H1 (cell line): ENCODE results near the gene DNLZ. TPM values are rescaled to one million over a fixed set of nuclear protein-coding genes. Genes with fewer than 3 reads are reported as not detected.

ENCODE experiments used
- CTCF ChIA-PET: fragments of 300-600 bp; sonication (Branson Sonifier 250); formaldehyde crosslinking; loops from one replicate; lab custom pipeline; 2021; ENCODE audit not compliant: partially characterized antibody; lab: Charles Lee
- POLR2A ChIA-PET: fragments of 300-600 bp; sonication (Branson Sonifier 250); formaldehyde crosslinking; loops from one replicate; lab custom pipeline; 2021; ENCODE audit warnings: inconsistent platforms; ENCODE audit not compliant: partially characterized antibody; lab: Charles Lee
- DNase-seq, 2 experiments: peaks; one replicate each; pipeline versions ENCODE4 v3.0.0 to v3.0.0-alpha.2; 2010 to 2022; ENCODE audit warnings: low spot score in 2 of 2, low read depth in 1 of 2, mixed read lengths in 1 of 2
- FAIRE-seq: peaks from 2 replicates; lab custom pipeline; 2011; peaks lifted over from hg19 to GRCh38; lab: Jason Lieb, UNC
- H2AFZ ChIP-seq: 2 replicates; pipeline ENCODE4 v1.8.1; 2012; ENCODE audit warnings: low read length, inconsistent platforms
- H2AK5ac ChIP-seq: 2 replicates; pipeline ENCODE4 v1.6.1; 2013; ENCODE audit warnings: low read depth, low read length
- H2BK120ac ChIP-seq: replicated peaks from 2 replicates; pipeline ENCODE3; 2013; ENCODE audit warnings: low read depth, low read length, inconsistent platforms
- H2BK12ac ChIP-seq: 2 replicates; pipeline ENCODE4 v1.6.1; 2013; ENCODE audit warnings: low read depth, low read length
- H2BK15ac ChIP-seq: 2 replicates; pipeline ENCODE4 v1.6.1; 2013; ENCODE audit warnings: low read length
- H2BK20ac ChIP-seq: 2 replicates; pipeline ENCODE4 v1.6.1; 2013; ENCODE audit warnings: low read length
- H2BK5ac ChIP-seq: 2 replicates; pipeline ENCODE4 v1.6.1; 2013; ENCODE audit warnings: low read depth, low read length
- H3K14ac ChIP-seq: 2 replicates; pipeline ENCODE4 v1.6.1; 2013; ENCODE audit warnings: inconsistent platforms; ENCODE audit not compliant: insufficient read length
- H3K18ac ChIP-seq: 2 replicates; pipeline ENCODE4 v1.6.1; 2013; ENCODE audit warnings: low read length; ENCODE audit errors: extremely low read depth
- H3K23ac ChIP-seq: 2 replicates; pipeline ENCODE4 v1.6.1; 2013; ENCODE audit warnings: inconsistent platforms; ENCODE audit not compliant: insufficient read length
- H3K23me2 ChIP-seq: 2 replicates; pipeline ENCODE4 v1.6.1; 2013; ENCODE audit warnings: low read depth, low read length
- H3K27ac ChIP-seq: 2 replicates; pipeline ENCODE4 v1.6.1; 2011; ENCODE audit warnings: low read depth, low read length, inconsistent platforms
- H3K27me3 ChIP-seq, 4 experiments: replicated peaks in 1 of 4; 1 replicate in 1 of 4; 2 replicates in 3 of 4; pipeline versions ENCODE4 v1.6.1 to v1.8.1; 2011 to 2013; ENCODE audit warnings: low read length in 3 of 4, mild to moderate bottlenecking in 3 of 4, inconsistent platforms in 2 of 4, mixed read lengths in 2 of 4, moderate library complexity in 1 of 4; ENCODE audit not compliant: control insufficient read depth in 3 of 4, insufficient read depth in 3 of 4; ENCODE audit errors: extremely low read depth in 1 of 4
- H3K36me3 ChIP-seq, 4 experiments: 2 replicates each; pipeline versions ENCODE4 v1.6.1 to v1.8.1; 2011 to 2013; ENCODE audit warnings: mild to moderate bottlenecking in 4 of 4, low read length in 3 of 4, moderate library complexity in 2 of 4, control low read depth in 1 of 4, inconsistent platforms in 1 of 4; ENCODE audit not compliant: insufficient read depth in 4 of 4, control insufficient read depth in 2 of 4
- H3K4ac ChIP-seq: replicated peaks from 2 replicates; pipeline ENCODE3; 2013; ENCODE audit warnings: low read length, low read depth, mixed read lengths, inconsistent platforms; ENCODE audit not compliant: insufficient read length
- H3K4me1 ChIP-seq, 4 experiments: replicated peaks in 1 of 4; 1 replicate in 1 of 4; 2 replicates in 3 of 4; pipeline versions ENCODE4 v1.6.1 to v1.8.1; 2011 to 2013; ENCODE audit warnings: low read length in 3 of 4, inconsistent platforms in 2 of 4, mixed read lengths in 1 of 4; ENCODE audit not compliant: insufficient read depth in 4 of 4, control insufficient read depth in 3 of 4
- H3K4me2 ChIP-seq, 2 experiments: 2 replicates each; pipeline versions ENCODE4 v1.6.1 to v1.8.1; 2011 to 2013; ENCODE audit warnings: low read depth in 2 of 2, low read length in 2 of 2, control low read depth in 1 of 2, inconsistent platforms in 1 of 2, mild to moderate bottlenecking in 1 of 2; ENCODE audit not compliant: insufficient read depth in 1 of 2
- H3K4me3 ChIP-seq, 4 experiments: fragments of 200-600, 300-600 bp in 1 of 4; sonication (generic), shearing (Covaris generic), sonication (Bioruptor Twin) in 1 of 4; 2 replicates each; pipeline versions ENCODE4 v1.5.1 to v1.8.1; 2011 to 2016; ENCODE audit warnings: low read length in 4 of 4, low read depth in 3 of 4, control low read depth in 2 of 4, inconsistent platforms in 2 of 4, mild to moderate bottlenecking in 2 of 4, mixed read lengths in 1 of 4, moderate library complexity in 1 of 4; ENCODE audit not compliant: insufficient read depth in 2 of 4; ENCODE audit errors: extremely low read depth in 1 of 4
- H3K56ac ChIP-seq: replicated peaks from 2 replicates; pipeline ENCODE3; 2013; ENCODE audit warnings: low read depth, mild to moderate bottlenecking, mixed read lengths, low read length, inconsistent platforms; ENCODE audit not compliant: insufficient read length
- H3K79me1 ChIP-seq: 2 replicates; pipeline ENCODE4 v1.6.1; 2013; ENCODE audit warnings: low read depth, low read length, control low read depth
- H3K79me2 ChIP-seq, 2 experiments: 2 replicates each; pipeline versions ENCODE4 v1.6.1 to v1.8.1; 2012 to 2013; ENCODE audit warnings: low read length in 2 of 2, mild to moderate bottlenecking in 2 of 2, inconsistent platforms in 1 of 2; ENCODE audit not compliant: insufficient read depth in 2 of 2, control insufficient read depth in 1 of 2
- H3K9ac ChIP-seq, 4 experiments: replicated peaks in 1 of 4; 1 replicate in 1 of 4; 2 replicates in 3 of 4; pipeline versions ENCODE4 v1.6.1 to v1.8.1; 2011 to 2013; ENCODE audit warnings: low read depth in 3 of 4, low read length in 3 of 4, control low read depth in 2 of 4, mild to moderate bottlenecking in 2 of 4, moderate library complexity in 2 of 4, inconsistent platforms in 1 of 4; ENCODE audit errors: extremely low read depth in 1 of 4
- H3K9me3 ChIP-seq, 2 experiments: 2 replicates each; pipeline versions ENCODE4 v1.6.1 to v1.8.1; 2012 to 2013; ENCODE audit warnings: mild to moderate bottlenecking in 2 of 2, moderate library complexity in 2 of 2, control low read depth in 1 of 2, inconsistent platforms in 1 of 2, low read depth in 1 of 2, low read length in 1 of 2, mixed read lengths in 1 of 2; ENCODE audit not compliant: insufficient read depth in 2 of 2
- H4K20me1 ChIP-seq, 2 experiments: replicated peaks in 1 of 2; 2 replicates each; pipeline versions ENCODE3 to v1.8.1; 2011 to 2013; ENCODE audit warnings: inconsistent platforms in 2 of 2, low read length in 2 of 2, mild to moderate bottlenecking in 1 of 2; ENCODE audit not compliant: insufficient read depth in 2 of 2, control insufficient read depth in 1 of 2
- H4K5ac ChIP-seq: 2 replicates; pipeline ENCODE4 v1.6.1; 2013; ENCODE audit warnings: low read length, low read depth, mixed read lengths, inconsistent platforms; ENCODE audit not compliant: insufficient read length
- H4K8ac ChIP-seq: 2 replicates; pipeline ENCODE4 v1.8.0; 2013; ENCODE audit warnings: mild to moderate bottlenecking, moderate library complexity, low read length, inconsistent platforms; ENCODE audit not compliant: insufficient read depth; ENCODE audit errors: extremely low read depth
- H4K91ac ChIP-seq: replicated peaks from 2 replicates; pipeline ENCODE3; 2013; ENCODE audit warnings: low read length, mixed read lengths, inconsistent platforms; ENCODE audit not compliant: insufficient read length
- BCL11A ChIP-seq, 2 experiments: IDR thresholded peaks; one replicate each; pipeline ENCODE4 v1.6.1; 2011; ENCODE audit warnings: low read depth in 2 of 2, low read length in 2 of 2, mild to moderate bottlenecking in 2 of 2
- KDM5A ChIP-seq: fragments of 200-600 bp; IDR thresholded peaks from 2 replicates; pipeline ENCODE4 v1.7.1; 2012; ENCODE audit warnings: mild to moderate bottlenecking, low read length, inconsistent platforms, mixed read lengths
- WGBS, 2 experiments: shearing (Covaris generic) in 1 of 2; methylation state at CpG; one replicate each; pipeline versions ENCODE4 v1.1.6 to v1.1.7; 2013 to 2015; ENCODE audit warnings: low lambda C conversion rate in 2 of 2, mixed read lengths in 2 of 2, inconsistent platforms in 1 of 2, low coverage in 1 of 2, missing lambda C conversion rate in 1 of 2; ENCODE audit not compliant: insufficient replicate concordance in 2 of 2, insufficient coverage in 1 of 2, insufficient read length in 1 of 2; ENCODE audit errors: extremely low coverage in 1 of 2, missing lambda C conversion rate in 1 of 2; 5-methylcytosine and 5-hydroxymethylcytosine counted together
- polyA plus RNA-seq, 7 experiments: library from polyadenylated mRNA; depleted of rRNA in 3 of 7; stranded (reverse) in 5 of 7; unstranded in 2 of 7; fragments of >200 nt in 5 of 7; fragments of 200-250 nt in 2 of 7; gene quantifications; 1 replicate in 5 of 7; 2 replicates in 1 of 7; 4 replicates in 1 of 7; pipeline versions ENCODE4 v1.2.1 to v1.2.3, GENCODE V29; 2011 to 2013; ENCODE audit warnings: missing spikeins in 2 of 7, mixed read lengths in 2 of 7
- total RNA-seq: library from RNA; stranded (reverse); fragmentation: NEBNext Ultra II Directional; extraction: Animal tissue kit (Norgen Biotek cat#: 25700); gene quantifications from 2 replicates; pipeline ENCODE4 v1.2.1, GENCODE V29; 2021

DNLZ gene
- total and polyA plus RNA-seq, 2 of the 8 experiments (the other 6 are each of a cell fraction or from before 2014, with no cell fraction given): 11.6 to 17.9 TPM

- CTCF ChIA-PET: interaction anchor here (1.0 to 3.7 kb wide), 6 partner anchors 13 to 57 kb away, joined by 3 to 20 read pairs (median 8); partner anchors contain the start of gene DNLZ
- Histone ChIP-seq H3K9ac (no peak overlapping the region), H3K27ac (no peak overlapping the region)
Measured at GRCh38 chr9:136336156-136336870, 27.2 kb downstream of the DNLZ start.

More at GRCh38 chr9:136336156-136336870, 27.2 kb downstream of the DNLZ start:
- H3K4me2 ChIP-seq: no peak overlapping the region
- H2AFZ ChIP-seq: no peak overlapping the region
- H4K8ac ChIP-seq: no peak overlapping the region; the same call in 1 of the 2 replicates
- no peak overlapping the region for H2BK20ac ChIP-seq
- H3K4me1 ChIP-seq: 0 out of 7 replicates have a peak, but pooled peaks cover 0 to 6% (median 0%) of the 10 kb centered on the region in 4 experiments
- no peak overlapping the region for H2BK5ac ChIP-seq
- H4K91ac ChIP-seq: no peak overlapping the region
- H2BK15ac ChIP-seq: no peak overlapping the region
- no peak overlapping the region for H2BK12ac ChIP-seq
- H2AK5ac ChIP-seq: no peak overlapping the region
- TF ChIP-seq KDM5A: no peak
- no peak for TF ChIP-seq BCL11A (IDR thresholded peaks at IDR 0.05; ENCODE audit: low read depth in 2 of 2, low read length in 2 of 2)
- FAIRE-seq (no peak), DNase-seq (no peak)
- H4K5ac ChIP-seq: no peak overlapping the region
- no peak overlapping the region for H3K4me3 ChIP-seq
- H4K20me1 ChIP-seq: peaks cover 0 to 5% of the 10 kb centered on the region in 2 experiments
- H3K9me3 ChIP-seq: no peaks in the 10 kb centered on the region
- H3K4ac ChIP-seq: no peak overlapping the region
- no peaks in the 10 kb centered on the region for H3K79me2 ChIP-seq
- H3K36me3 ChIP-seq: peaks cover 0 to 4% (median 0%) of the 10 kb centered on the region in 4 experiments; a peak in 2 of 8 replicates
- H3K23ac ChIP-seq: no peak overlapping the region
- POLR2A ChIA-PET: interaction anchor here (1.2 to 1.4 kb wide), 2 partner anchors 10 to 18 kb away, joined by 3 to 4 read pairs; no protein-coding TSS in a partner anchor
- no peak overlapping the region for H3K18ac ChIP-seq
- 0 out of 2 replicates have a peak, but pooled peaks cover 2% of the 10 kb centered on the region for H3K79me1 ChIP-seq
- H3K23me2 ChIP-seq: no peaks in the 10 kb centered on the region
- 92% methylated on average over 22 of the region's 30 CpGs; no CpG with 5 or more reads in 1 of the 2 experiments for WGBS, 2 experiments
- no peak overlapping the region for H3K14ac ChIP-seq
- H3K27me3 ChIP-seq: no peaks in the 10 kb centered on the region
- H3K56ac ChIP-seq: no peak overlapping the region
- no peak overlapping the region for H2BK120ac ChIP-seq
